DND-41 (cell line): Measurements from ENCODE around the gene THBS2.
"Not testable (repeated sequence)": the region's sequence is repeated elsewhere in the genome, so short reads cannot be mapped to it uniquely, and the experiment has no call there.

ENCODE experiments used
- ATAC-seq: fragments of 200-7000 bp; cut with Tn5 transposase; 3 replicates; pipeline ENCODE4 v1.9.1; 2021; ENCODE audit warnings: low read depth; ENCODE audit not compliant: insufficient read depth
- DNase-seq: peaks from one replicate; pipeline ENCODE4 v3.0.0-alpha.2; 2020
- H2AFZ ChIP-seq: 2 replicates; pipeline ENCODE4 v1.6.0; 2012; ENCODE audit warnings: low read depth, low read length
- H3K27ac ChIP-seq: 2 replicates; pipeline ENCODE4 v1.5.1; 2012; ENCODE audit warnings: low read length, inconsistent platforms
- H3K27me3 ChIP-seq: fragments of 200-600 bp; sonication (generic); 2 replicates; pipeline ENCODE4 v1.6.0; 2012; ENCODE audit warnings: low read length, mild to moderate bottlenecking, inconsistent platforms; ENCODE audit not compliant: insufficient read depth, poor library complexity
- H3K36me3 ChIP-seq: 2 replicates; pipeline ENCODE4 v1.5.1; 2012; ENCODE audit warnings: low read length, inconsistent platforms; ENCODE audit not compliant: insufficient read depth
- H3K4me1 ChIP-seq: 2 replicates; pipeline ENCODE4 v1.5.1; 2012; ENCODE audit warnings: mild to moderate bottlenecking, low read length; ENCODE audit not compliant: insufficient read depth
- H3K4me2 ChIP-seq: 2 replicates; pipeline ENCODE4 v1.6.0; 2012; ENCODE audit warnings: mild to moderate bottlenecking, moderate library complexity, low read length, inconsistent platforms; ENCODE audit not compliant: insufficient read depth
- H3K4me3 ChIP-seq, 2 experiments: fragments of 200-600 bp in 1 of 2; shearing (Covaris generic) in 1 of 2; 2 replicates each; pipeline ENCODE4 v1.5.1; 2012 to 2016; ENCODE audit warnings: inconsistent platforms in 2 of 2, low read length in 2 of 2, mild to moderate bottlenecking in 2 of 2, low read depth in 1 of 2, moderate library complexity in 1 of 2
- H3K79me2 ChIP-seq: 2 replicates; pipeline ENCODE4 v1.6.0; 2012; ENCODE audit warnings: low read length, inconsistent platforms; ENCODE audit not compliant: insufficient read depth
- H3K9ac ChIP-seq: 2 replicates; pipeline ENCODE4 v1.6.0; 2012; ENCODE audit warnings: low read depth, mild to moderate bottlenecking, inconsistent platforms, low read length, moderate library complexity
- H3K9me3 ChIP-seq: 2 replicates; pipeline ENCODE4 v1.5.1; 2012; ENCODE audit warnings: low read length, moderate library complexity, mild to moderate bottlenecking, inconsistent platforms; ENCODE audit not compliant: insufficient read depth, severe bottlenecking
- H4K20me1 ChIP-seq: 2 replicates; pipeline ENCODE4 v1.6.0; 2012; ENCODE audit warnings: low read length; ENCODE audit not compliant: insufficient read depth
- EZH2 ChIP-seq: IDR thresholded peaks from 3 replicates; pipeline ENCODE4 v1.6.1; 2012; ENCODE audit warnings: borderline replicate concordance, low read depth, mild to moderate bottlenecking, moderate library complexity, low read length, inconsistent platforms; ENCODE audit not compliant: severe bottlenecking
- TF ChIP-seq, protein P1 (sequence below): IDR thresholded peaks from 2 replicates; pipeline ENCODE4 v1.5.1; 2012; ENCODE audit warnings: borderline replicate concordance, low read length, moderate library complexity, mild to moderate bottlenecking; ENCODE audit not compliant: poor library complexity, severe bottlenecking; ENCODE audit errors: extremely low read depth

Gene THBS2

DNA sequence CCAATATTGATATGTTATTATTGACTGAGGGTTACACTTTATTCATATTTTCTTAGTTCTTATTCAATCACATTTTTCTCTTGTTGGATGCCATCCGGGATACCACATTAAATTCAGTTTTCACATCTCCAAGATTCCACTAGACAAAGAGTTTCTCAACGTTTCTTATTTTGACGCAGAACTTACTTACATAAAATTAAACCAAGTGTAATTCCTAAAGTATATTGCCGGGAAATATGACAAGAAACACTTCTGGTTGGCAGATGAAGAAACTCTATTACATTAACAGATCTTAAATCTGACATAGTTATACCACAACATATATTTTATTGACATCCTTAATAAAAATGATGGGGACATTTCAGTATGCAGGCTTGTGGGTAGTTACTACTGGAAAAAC, 47.3 kb upstream of the THBS2 start:
- H4K20me1 ChIP-seq, result no peaks in the 10 kb centered on the region
- H3K4me2 ChIP-seq, result no peak overlapping the region
- ATAC-seq (no peak), DNase-seq (no peak)
- no peak for TF ChIP-seq EZH2
- TF ChIP-seq, protein P1, sequence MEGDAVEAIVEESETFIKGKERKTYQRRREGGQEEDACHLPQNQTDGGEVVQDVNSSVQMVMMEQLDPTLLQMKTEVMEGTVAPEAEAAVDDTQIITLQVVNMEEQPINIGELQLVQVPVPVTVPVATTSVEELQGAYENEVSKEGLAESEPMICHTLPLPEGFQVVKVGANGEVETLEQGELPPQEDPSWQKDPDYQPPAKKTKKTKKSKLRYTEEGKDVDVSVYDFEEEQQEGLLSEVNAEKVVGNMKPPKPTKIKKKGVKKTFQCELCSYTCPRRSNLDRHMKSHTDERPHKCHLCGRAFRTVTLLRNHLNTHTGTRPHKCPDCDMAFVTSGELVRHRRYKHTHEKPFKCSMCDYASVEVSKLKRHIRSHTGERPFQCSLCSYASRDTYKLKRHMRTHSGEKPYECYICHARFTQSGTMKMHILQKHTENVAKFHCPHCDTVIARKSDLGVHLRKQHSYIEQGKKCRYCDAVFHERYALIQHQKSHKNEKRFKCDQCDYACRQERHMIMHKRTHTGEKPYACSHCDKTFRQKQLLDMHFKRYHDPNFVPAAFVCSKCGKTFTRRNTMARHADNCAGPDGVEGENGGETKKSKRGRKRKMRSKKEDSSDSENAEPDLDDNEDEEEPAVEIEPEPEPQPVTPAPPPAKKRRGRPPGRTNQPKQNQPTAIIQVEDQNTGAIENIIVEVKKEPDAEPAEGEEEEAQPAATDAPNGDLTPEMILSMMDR, result no peak
- no peak overlapping the region for H3K27ac ChIP-seq
- no peak overlapping the region for H3K9ac ChIP-seq
- H3K27me3 ChIP-seq, result no peaks in the 10 kb centered on the region
- no peaks in the 10 kb centered on the region for H3K4me1 ChIP-seq
- H3K4me3 ChIP-seq, result no peak overlapping the region
- no peaks in the 10 kb centered on the region for H3K36me3 ChIP-seq
- H3K79me2 ChIP-seq, result no peaks in the 10 kb centered on the region
- no peak overlapping the region for H2AFZ ChIP-seq
- no peaks in the 10 kb centered on the region for H3K9me3 ChIP-seq

- H3K4me3 ChIP-seq, H3K9me3 ChIP-seq, H3K4me2 ChIP-seq, H3K79me2 ChIP-seq, H4K20me1 ChIP-seq, H2AFZ ChIP-seq, H3K9ac ChIP-seq, H3K4me1 ChIP-seq, H3K36me3 ChIP-seq, H3K27ac ChIP-seq, H3K27me3 ChIP-seq, DNase-seq, ATAC-seq: not testable (repeated sequence)
Measured at GRCh38 chr6:169298626-169299025, 45.0 kb upstream of the THBS2 start.

GRCh38 chr6:169296622-169297021, 43.0 kb upstream of the THBS2 start:
- no peaks in the 10 kb centered on the region for H3K9me3 ChIP-seq
- no peak overlapping the region for H3K9ac ChIP-seq
- H3K4me2 ChIP-seq, result no peak overlapping the region
- H2AFZ ChIP-seq, result no peak overlapping the region
- H3K79me2 ChIP-seq, result no peaks in the 10 kb centered on the region
- no peaks in the 10 kb centered on the region for H4K20me1 ChIP-seq
- TF ChIP-seq, protein P1, result no peak
- TF ChIP-seq EZH2, result no peak
- H3K4me1 ChIP-seq, result no peaks in the 10 kb centered on the region
- H3K4me3 ChIP-seq, result no peak overlapping the region
- H3K27ac ChIP-seq, result no peak overlapping the region
- no peaks in the 10 kb centered on the region for H3K36me3 ChIP-seq
- H3K27me3 ChIP-seq, result no peaks in the 10 kb centered on the region
- ATAC-seq (no peak), DNase-seq (no peak)

GRCh38 chr6:169296170-169296569, 42.5 kb upstream of the THBS2 start:
- no peak overlapping the region for H3K9ac ChIP-seq
- DNase-seq (no peak), ATAC-seq (no peak)
- TF ChIP-seq, protein P1, result no peak
- TF ChIP-seq EZH2, result no peak
- no peak overlapping the region for H3K27ac ChIP-seq
- H3K79me2 ChIP-seq, result no peaks in the 10 kb centered on the region
- H4K20me1 ChIP-seq, result no peaks in the 10 kb centered on the region
- H2AFZ ChIP-seq, result no peak overlapping the region
- H3K27me3 ChIP-seq, result no peaks in the 10 kb centered on the region
- H3K4me2 ChIP-seq, result no peak overlapping the region
- H3K36me3 ChIP-seq, result no peaks in the 10 kb centered on the region
- H3K4me3 ChIP-seq, result no peak overlapping the region
- H3K9me3 ChIP-seq, result no peaks in the 10 kb centered on the region
- no peaks in the 10 kb centered on the region for H3K4me1 ChIP-seq
